ENCODE results near the gene VILL. TPM values are rescaled to one million over a fixed set of nuclear protein-coding genes. Genes with fewer than 3 reads are reported as not detected.

VILL gene
- total RNA-seq, 6 donors from 2014 or later = 5.6 to 41.9 (median 19.0) TPM

- WGBS, 2 donors = 78 to 83% methylated on average over 8 of the region's 8 CpGs
- Histone ChIP-seq H3K4me3 (no peak overlapping the region), H3K27ac (peak overlapping the region in 1 of 4 donors; percentile 7), H3K36me3 (peaks cover 5 to 42% (median 21%) of the 10 kb centered on the region in 4 donors), H3K27me3 (no peaks in the 10 kb centered on the region), H3K4me1 (peaks cover 0 to 6% (median 0%) of the 10 kb centered on the region in 4 donors), H3K9me3 (no peaks in the 10 kb centered on the region)
- DNase-seq = no peak
- ATAC-seq (ENCODE audit: low FRiP score in 2 of 2) = peak; percentile 38 to 63
- TF ChIP-seq EP300 (IDR thresholded peaks at IDR 0.05) (peak in 1 of 4 donors; percentile 22), POLR2AphosphoS5 (IDR thresholded peaks at IDR 0.05) (no peak)
Observed at GRCh38 chr3:37979541-37980461, 10.8 kb upstream of the VILL start.

- Histone ChIP-seq H3K4me1 (peaks cover 0 to 12% (median 1%) of the 10 kb centered on the region in 4 donors), H3K9me3 (no peaks in the 10 kb centered on the region), H3K27me3 (no peaks in the 10 kb centered on the region), H3K4me3 (no peak overlapping the region), H3K36me3 (peaks cover 5 to 40% (median 18%) of the 10 kb centered on the region in 4 donors), H3K27ac (peak overlapping the region in 2 of 4 donors; percentile 1 to 7)
- TF ChIP-seq POLR2AphosphoS5 (IDR thresholded peaks at IDR 0.05) (no peak), CTCF (IDR thresholded peaks at IDR 0.05) (no peak), POLR2A (IDR thresholded peaks at IDR 0.05) (no peak), EP300 (IDR thresholded peaks at IDR 0.05) (no peak)
- WGBS, 2 donors = 81 to 87% methylated on average over 8 to 14 of the region's 14 CpGs
- DNase-seq (no peak), ATAC-seq (ENCODE audit: low FRiP score in 2 of 2) (no peak)
Observed at GRCh38 chr3:37980462-37981347, 9.9 kb upstream of the VILL start.

GRCh38 chr3:37981348-37981664, 9.3 kb upstream of the VILL start:
- no peak for DNase-seq
- Histone ChIP-seq H3K9me3 (no peaks in the 10 kb centered on the region), H3K27me3 (no peaks in the 10 kb centered on the region), H3K4me3 (no peak overlapping the region), H3K36me3 (peaks cover 5 to 34% (median 13%) of the 10 kb centered on the region in 4 donors), H3K4me1 (peaks cover 5 to 18% (median 7%) of the 10 kb centered on the region in 4 donors), H3K27ac (no peak overlapping the region)
- 92 to 93% methylated on average over 2 of the region's 2 CpGs for WGBS, 2 donors
- ATAC-seq (ENCODE audit: low FRiP score in 2 of 2) = no peak
- no peak for TF ChIP-seq CTCF (IDR thresholded peaks at IDR 0.05)
- no peak for TF ChIP-seq POLR2A (IDR thresholded peaks at IDR 0.05)
- no peak for TF ChIP-seq POLR2AphosphoS5 (IDR thresholded peaks at IDR 0.05)
- TF ChIP-seq EP300 (IDR thresholded peaks at IDR 0.05) = no peak

GRCh38 chr3:37982331-37982730, 8.3 kb upstream of the VILL start:
- ATAC-seq (ENCODE audit: low FRiP score in 2 of 2) (no peak), DNase-seq (no peak)
- Histone ChIP-seq H3K27ac (no peak overlapping the region), H3K9me3 (no peaks in the 10 kb centered on the region), H3K27me3 (no peaks in the 10 kb centered on the region), H3K4me3 (no peak overlapping the region), H3K36me3 (peaks cover 0 to 26% (median 10%) of the 10 kb centered on the region in 4 donors), H3K4me1 (peaks cover 10 to 25% (median 15%) of the 10 kb centered on the region in 4 donors)
- 30 to 74% methylated on average over 1 of the region's 1 CpG for WGBS, 2 donors
- no peak for TF ChIP-seq POLR2A (IDR thresholded peaks at IDR 0.05)
- TF ChIP-seq EP300 (IDR thresholded peaks at IDR 0.05) = no peak
- no peak for TF ChIP-seq CTCF (IDR thresholded peaks at IDR 0.05)
- no peak for TF ChIP-seq POLR2AphosphoS5 (IDR thresholded peaks at IDR 0.05)

- no peak for TF ChIP-seq POLR2AphosphoS5 (IDR thresholded peaks at IDR 0.05)
- no peak for TF ChIP-seq CTCF (IDR thresholded peaks at IDR 0.05)
- no peak for TF ChIP-seq POLR2A (IDR thresholded peaks at IDR 0.05)
- no peak for TF ChIP-seq EP300 (IDR thresholded peaks at IDR 0.05)
- no peaks in the 10 kb centered on the region for H3K9me3 ChIP-seq
- no peak overlapping the region for H3K4me3 ChIP-seq
- WGBS, 2 donors = 57 to 67% methylated on average over 7 of the region's 7 CpGs
- DNase-seq = no peak
- H3K4me1 ChIP-seq = peaks cover 10 to 34% (median 18%) of the 10 kb centered on the region in 4 donors
- H3K36me3 ChIP-seq = peaks cover 0 to 26% (median 10%) of the 10 kb centered on the region in 4 donors
- H3K27ac ChIP-seq = no peak overlapping the region
- no peak for ATAC-seq (ENCODE audit: low FRiP score in 2 of 2)
- no peaks in the 10 kb centered on the region for H3K27me3 ChIP-seq
Observed at GRCh38 chr3:37984051-37984450, 6.5 kb upstream of the VILL start.

Data from upper lobe of left lung (tissue), 6 donors.